ENCODE measurements around the gene FAHD2B. TPM values are rescaled to one million over a fixed set of nuclear protein-coding genes. Genes with fewer than 3 reads are reported as not detected.
"Not testable (repeated sequence)": the region's sequence is repeated elsewhere in the genome, so short reads cannot be mapped to it uniquely, and the experiment has no call there.

Gene FAHD2B
- total RNA-seq, 4 donors from 2014 or later, result 0.60 to 6.2 (median 3.7) TPM

DNA sequence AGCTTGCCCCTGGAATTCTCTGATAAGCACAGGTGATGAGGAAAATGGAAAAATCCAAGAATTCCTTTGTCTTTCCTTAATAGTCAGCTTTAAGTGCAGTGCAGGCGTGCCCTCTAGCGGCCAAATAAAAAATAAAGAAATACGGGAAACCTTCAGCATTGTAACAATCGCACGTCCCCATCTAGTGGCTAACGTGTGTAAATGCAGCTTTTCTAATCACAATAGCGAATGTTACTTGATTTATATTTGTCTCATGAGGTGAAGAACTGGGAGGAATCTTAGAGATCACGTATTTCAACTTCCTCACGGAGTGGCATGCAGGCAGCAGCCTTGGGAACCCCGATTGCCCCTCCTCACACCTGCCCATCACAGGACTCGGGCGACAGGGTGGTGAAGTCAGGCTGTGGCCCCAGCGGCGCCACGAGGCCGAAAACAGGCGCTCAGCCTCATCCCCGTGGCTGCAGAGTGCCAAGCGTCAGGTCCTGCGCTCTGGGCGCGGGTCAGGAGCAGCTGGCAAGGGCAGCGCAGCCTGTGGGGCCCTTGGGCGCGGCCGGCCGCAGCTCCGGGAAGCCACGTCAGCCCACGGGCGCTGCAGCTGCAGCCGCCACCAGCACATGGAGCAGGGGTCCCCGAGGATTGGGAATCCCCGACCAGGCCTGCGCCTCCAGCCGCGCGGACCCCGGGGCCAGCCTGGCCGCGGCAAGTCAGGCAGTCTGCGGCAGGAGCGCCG is 17.8 kb upstream of the FAHD2B start:
- peak; percentile 72 for DNase-seq
- Histone ChIP-seq H3K4me3 (peak overlapping the region; percentile 32 to 68 (median 52)), H3K27ac (peak overlapping the region; percentile 92 to 99 (median 98))
- intact Hi-C loops (cut with DNase I; ENCODE audit: low total_unique reads); H3K36me3 ChIP-seq; H3K9me3 ChIP-seq; H3K4me1 ChIP-seq; H3K27me3 ChIP-seq: not testable (repeated sequence)
- TF ChIP-seq, protein P1, sequence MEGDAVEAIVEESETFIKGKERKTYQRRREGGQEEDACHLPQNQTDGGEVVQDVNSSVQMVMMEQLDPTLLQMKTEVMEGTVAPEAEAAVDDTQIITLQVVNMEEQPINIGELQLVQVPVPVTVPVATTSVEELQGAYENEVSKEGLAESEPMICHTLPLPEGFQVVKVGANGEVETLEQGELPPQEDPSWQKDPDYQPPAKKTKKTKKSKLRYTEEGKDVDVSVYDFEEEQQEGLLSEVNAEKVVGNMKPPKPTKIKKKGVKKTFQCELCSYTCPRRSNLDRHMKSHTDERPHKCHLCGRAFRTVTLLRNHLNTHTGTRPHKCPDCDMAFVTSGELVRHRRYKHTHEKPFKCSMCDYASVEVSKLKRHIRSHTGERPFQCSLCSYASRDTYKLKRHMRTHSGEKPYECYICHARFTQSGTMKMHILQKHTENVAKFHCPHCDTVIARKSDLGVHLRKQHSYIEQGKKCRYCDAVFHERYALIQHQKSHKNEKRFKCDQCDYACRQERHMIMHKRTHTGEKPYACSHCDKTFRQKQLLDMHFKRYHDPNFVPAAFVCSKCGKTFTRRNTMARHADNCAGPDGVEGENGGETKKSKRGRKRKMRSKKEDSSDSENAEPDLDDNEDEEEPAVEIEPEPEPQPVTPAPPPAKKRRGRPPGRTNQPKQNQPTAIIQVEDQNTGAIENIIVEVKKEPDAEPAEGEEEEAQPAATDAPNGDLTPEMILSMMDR (IDR thresholded peaks at IDR 0.05), result peak; percentile 80 to 100 (median 92)
- 0 to 2% methylated on average over 8 to 18 of the region's 44 CpGs for WGBS, 2 donors (ENCODE audit: low coverage in 1 of 2)
- in situ Hi-C loops (cut with MboI; ENCODE audit: low pct_ligation_motif_present in 1 of 4, low pct_unique_long_range_greater_than_20kb in 1 of 4, low sequenced_read_pairs in 3 of 4), result loop anchor here in 3 of 4 donors (25.0 kb wide), 2 partner anchors 100 to 150 kb away; no protein-coding TSS in a partner anchor

- H3K27ac ChIP-seq; intact Hi-C loops (cut with DNase I; ENCODE audit: low total_unique reads); H3K9me3 ChIP-seq; DNase-seq; H3K4me3 ChIP-seq; H3K4me1 ChIP-seq; H3K36me3 ChIP-seq; H3K27me3 ChIP-seq: not testable (repeated sequence)
- 85 to 88% methylated on average over 6 to 9 of the region's 9 CpGs for WGBS, 2 donors (ENCODE audit: low coverage in 1 of 2)
- in situ Hi-C loops (cut with MboI; ENCODE audit: low pct_ligation_motif_present in 1 of 4, low pct_unique_long_range_greater_than_20kb in 1 of 4, low sequenced_read_pairs in 3 of 4), result loop anchor here in 3 of 4 donors (25.0 kb wide), 2 partner anchors 99 to 149 kb away; no protein-coding TSS in a partner anchor
Measured at GRCh38 chr2:97111246-97111645, 16.6 kb upstream of the FAHD2B start.

DNA sequence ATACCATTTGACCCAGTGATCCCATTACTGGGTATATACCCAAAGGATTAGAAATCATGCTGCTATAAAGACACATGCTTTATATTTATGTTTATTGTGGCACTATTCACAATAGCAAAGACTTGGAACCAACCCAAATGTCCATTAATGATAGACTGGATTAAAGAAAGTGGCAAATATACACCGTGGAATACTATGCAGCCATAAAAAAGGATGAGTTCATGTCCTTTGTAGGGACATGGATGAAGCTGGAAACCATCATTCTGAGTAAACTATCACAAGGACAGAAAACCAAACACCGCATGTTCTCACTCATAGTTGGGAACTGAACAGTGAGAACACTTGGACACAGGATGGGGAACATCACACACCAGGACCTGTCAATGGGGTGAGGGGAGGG is 12.2 kb upstream of the FAHD2B start:
- H3K4me3 ChIP-seq; H3K36me3 ChIP-seq; H3K27ac ChIP-seq; H3K4me1 ChIP-seq; DNase-seq; H3K27me3 ChIP-seq; intact Hi-C loops (cut with DNase I; ENCODE audit: low total_unique reads); H3K9me3 ChIP-seq: not testable (repeated sequence)
- in situ Hi-C loops (cut with MboI; ENCODE audit: low pct_ligation_motif_present in 1 of 4, low pct_unique_long_range_greater_than_20kb in 1 of 4, low sequenced_read_pairs in 3 of 4), result loop anchor here in 3 of 4 donors (25.0 kb wide), 2 partner anchors 95 to 145 kb away; no protein-coding TSS in a partner anchor
- WGBS, 2 donors (ENCODE audit: low coverage in 1 of 2), result 75 to 79% methylated on average over 2 of the region's 2 CpGs

DNA sequence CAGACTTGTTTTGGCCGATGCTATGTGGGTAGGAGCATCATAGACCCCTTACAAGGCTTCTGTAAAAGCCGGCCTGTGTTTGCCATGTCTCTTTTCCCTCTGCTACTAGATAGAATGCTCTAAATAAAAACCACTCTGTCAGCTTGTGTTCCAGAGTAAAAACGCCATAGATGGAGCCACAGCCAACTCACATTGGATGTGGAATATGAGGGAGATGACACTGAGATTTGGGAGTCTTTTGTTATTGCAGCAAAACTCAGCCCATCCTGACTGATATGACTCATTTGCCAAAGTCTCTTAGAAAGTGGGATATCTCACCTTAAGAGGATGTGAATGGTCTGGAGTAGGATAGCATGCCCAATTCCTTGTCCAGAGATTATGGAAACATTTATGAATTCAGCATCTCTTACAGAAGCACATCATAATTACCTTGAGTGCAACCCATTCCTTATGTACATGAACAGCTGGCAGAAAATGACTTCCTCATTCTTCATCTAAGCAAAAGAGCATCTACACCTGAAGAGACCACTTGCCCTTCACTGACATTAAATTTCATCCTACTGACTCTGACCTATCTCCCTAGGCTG is 4.2 kb upstream of the FAHD2B start:
- intact Hi-C loops (cut with DNase I; ENCODE audit: low total_unique reads); H3K4me3 ChIP-seq: not testable (repeated sequence)
- WGBS, 2 donors (ENCODE audit: low coverage in 1 of 2), result 89% methylated on average over 3 of the region's 3 CpGs; no CpG with 5 or more reads in 1 of the 2 donors

DNA sequence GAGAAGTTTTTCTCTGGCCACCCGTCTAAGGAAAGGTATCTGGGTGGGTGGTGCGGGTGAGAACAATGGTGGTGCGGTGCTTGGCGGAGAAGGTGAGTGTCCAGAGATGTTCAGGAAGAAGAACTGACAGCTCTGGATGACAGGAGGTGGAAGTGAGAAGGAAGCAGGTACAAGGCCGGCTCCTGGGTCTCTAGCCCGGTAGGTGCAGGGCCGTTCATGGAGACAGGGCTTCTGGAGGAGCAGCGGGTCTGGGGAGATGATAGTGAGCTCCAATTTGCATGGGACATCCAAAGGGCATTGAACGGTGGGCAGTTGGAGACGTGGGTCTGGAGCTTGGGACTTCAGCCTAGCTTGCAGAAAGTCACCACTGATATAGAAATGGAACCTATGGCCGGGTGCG is 979 bp upstream of the FAHD2B start:
- H3K4me1 ChIP-seq, result peaks cover 0 to 8% (median 5%) of the 10 kb centered on the region in 4 donors
- H3K27ac ChIP-seq, result peak overlapping the region in 1 of 4 donors; percentile 76
- H3K4me3 ChIP-seq, result no peak overlapping the region
- in situ Hi-C loops (cut with MboI; ENCODE audit: low pct_ligation_motif_present in 1 of 4, low pct_unique_long_range_greater_than_20kb in 1 of 4, low sequenced_read_pairs in 3 of 4), result loop anchor here in 1 of 4 donors (25.0 kb wide), 1 partner anchor 258 kb away; the partner anchor contains the start of gene ANKRD23
- H3K9me3 ChIP-seq, result no peaks in the 10 kb centered on the region
- TF ChIP-seq, protein P1 (IDR thresholded peaks at IDR 0.05), result no peak
- TF ChIP-seq POLR2AphosphoS5 (IDR thresholded peaks at IDR 0.05) (no peak), POLR2A (IDR thresholded peaks at IDR 0.05) (no peak), EP300 (IDR thresholded peaks at IDR 0.05; ENCODE audit: low read depth) (no peak)
- intact Hi-C loops (cut with DNase I; ENCODE audit: low total_unique reads), result no loop called here
- 85% methylated on average over 12 of the region's 12 CpGs; no CpG with 5 or more reads in 1 of the 2 donors for WGBS, 2 donors (ENCODE audit: low coverage in 1 of 2)
- no peaks in the 10 kb centered on the region for H3K27me3 ChIP-seq
- no peaks in the 10 kb centered on the region for H3K36me3 ChIP-seq
- DNase-seq, result no peak

More for the DNA sequence above, 4.2 kb upstream of the FAHD2B start:
- H3K27me3 ChIP-seq, H3K4me1 ChIP-seq, DNase-seq, H3K27ac ChIP-seq, H3K9me3 ChIP-seq, H3K36me3 ChIP-seq: not testable (repeated sequence)
- in situ Hi-C loops (cut with MboI; ENCODE audit: low pct_ligation_motif_present in 1 of 4, low pct_unique_long_range_greater_than_20kb in 1 of 4, low sequenced_read_pairs in 3 of 4), result loop anchor here in 1 of 4 donors (25.0 kb wide), 1 partner anchor 262 kb away; the partner anchor contains the start of gene ANKRD23

DNA sequence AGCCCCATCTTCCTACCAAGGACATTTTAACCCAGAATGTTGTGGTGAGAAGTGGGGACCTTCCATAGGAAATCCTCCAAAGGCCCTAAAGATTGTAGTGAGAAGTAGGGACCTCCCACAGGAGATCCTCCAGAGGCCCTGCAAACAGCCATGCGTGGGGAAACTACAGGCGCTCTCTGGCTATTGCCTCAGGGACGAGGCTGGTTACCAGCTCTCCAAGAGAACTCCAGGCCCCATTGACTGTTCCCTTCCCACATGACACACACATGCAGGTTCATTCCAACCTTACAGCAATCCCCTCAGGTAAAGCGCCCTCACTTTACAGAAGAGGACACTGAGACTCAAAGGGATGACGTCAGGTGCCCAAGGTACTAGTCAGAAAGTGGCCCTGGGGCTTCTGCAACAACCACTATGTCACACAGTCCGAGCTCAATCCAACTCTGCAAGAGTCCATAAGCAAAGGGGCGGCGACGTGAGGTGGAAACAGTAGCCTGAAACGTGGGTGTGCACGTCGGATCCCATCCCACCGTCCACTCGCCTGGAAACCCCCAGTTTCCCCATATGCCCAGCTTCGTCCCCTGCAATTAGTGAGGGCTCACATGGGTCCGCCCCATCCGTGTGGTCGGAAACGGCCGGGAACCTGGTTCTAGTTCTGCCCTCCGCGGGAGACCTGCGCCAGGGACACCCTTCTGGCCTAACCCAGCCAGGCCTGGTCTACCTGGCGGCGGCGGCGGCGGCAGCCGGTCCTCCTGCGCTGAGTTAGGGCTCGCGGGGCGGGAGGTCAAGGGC is 505 bp downstream of the FAHD2B start:
- H3K4me1 ChIP-seq; DNase-seq; H3K9me3 ChIP-seq; H3K36me3 ChIP-seq; H3K27me3 ChIP-seq; intact Hi-C loops (cut with DNase I; ENCODE audit: low total_unique reads): not testable (repeated sequence)
- H3K27ac ChIP-seq, result peak overlapping the region in 3 of 4 donors; percentile 47 to 68 (median 55)
- H3K4me3 ChIP-seq, result peak overlapping the region in 2 of 4 donors; percentile 29 to 56
- in situ Hi-C loops (cut with MboI; ENCODE audit: low pct_ligation_motif_present in 1 of 4, low pct_unique_long_range_greater_than_20kb in 1 of 4, low sequenced_read_pairs in 3 of 4), result loop anchor here in 1 of 4 donors (25.0 kb wide), 1 partner anchor 257 kb away; the partner anchor contains the start of gene ANKRD23
- 73% methylated on average over 3 of the region's 33 CpGs; no CpG with 5 or more reads in 1 of the 2 donors for WGBS, 2 donors (ENCODE audit: low coverage in 1 of 2)

DNA sequence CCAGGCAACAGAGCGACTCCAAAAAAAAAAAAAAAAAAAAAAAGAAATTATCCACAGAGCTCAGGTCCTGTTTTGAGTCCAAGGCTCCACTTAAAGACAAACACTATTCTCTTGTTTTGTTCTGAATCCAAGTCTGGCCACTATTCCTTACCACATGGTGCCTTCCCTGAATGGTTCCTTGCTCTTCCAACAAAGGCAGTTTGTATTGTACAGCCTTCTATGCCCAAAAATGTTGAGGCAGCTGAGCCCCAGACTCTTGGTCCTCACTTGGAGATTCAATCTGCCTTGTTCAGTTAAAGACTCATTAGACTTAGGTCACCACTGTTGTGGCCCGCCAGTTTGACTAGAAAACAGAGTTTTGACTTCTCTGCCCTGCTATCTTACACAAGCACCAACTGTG is 1.7 kb downstream of the FAHD2B start:
- DNase-seq; intact Hi-C loops (cut with DNase I; ENCODE audit: low total_unique reads); H3K27ac ChIP-seq; H3K36me3 ChIP-seq; H3K27me3 ChIP-seq; H3K9me3 ChIP-seq; H3K4me3 ChIP-seq; H3K4me1 ChIP-seq: not testable (repeated sequence)
- 91% methylated on average over 2 of the region's 2 CpGs; no CpG with 5 or more reads in 1 of the 2 donors for WGBS, 2 donors (ENCODE audit: low coverage in 1 of 2)
- in situ Hi-C loops (cut with MboI; ENCODE audit: low pct_ligation_motif_present in 1 of 4, low pct_unique_long_range_greater_than_20kb in 1 of 4, low sequenced_read_pairs in 3 of 4), result loop anchor here in 1 of 4 donors (25.0 kb wide), 1 partner anchor 256 kb away; the partner anchor contains the start of gene ANKRD23

Data from transverse colon (tissue), 4 donors.